Measurements from ENCODE around the gene SLC15A5. TPM values are rescaled to one million over a fixed set of nuclear protein-coding genes. Genes with fewer than 3 reads are reported as not detected.

Gene SLC15A5, protein sequence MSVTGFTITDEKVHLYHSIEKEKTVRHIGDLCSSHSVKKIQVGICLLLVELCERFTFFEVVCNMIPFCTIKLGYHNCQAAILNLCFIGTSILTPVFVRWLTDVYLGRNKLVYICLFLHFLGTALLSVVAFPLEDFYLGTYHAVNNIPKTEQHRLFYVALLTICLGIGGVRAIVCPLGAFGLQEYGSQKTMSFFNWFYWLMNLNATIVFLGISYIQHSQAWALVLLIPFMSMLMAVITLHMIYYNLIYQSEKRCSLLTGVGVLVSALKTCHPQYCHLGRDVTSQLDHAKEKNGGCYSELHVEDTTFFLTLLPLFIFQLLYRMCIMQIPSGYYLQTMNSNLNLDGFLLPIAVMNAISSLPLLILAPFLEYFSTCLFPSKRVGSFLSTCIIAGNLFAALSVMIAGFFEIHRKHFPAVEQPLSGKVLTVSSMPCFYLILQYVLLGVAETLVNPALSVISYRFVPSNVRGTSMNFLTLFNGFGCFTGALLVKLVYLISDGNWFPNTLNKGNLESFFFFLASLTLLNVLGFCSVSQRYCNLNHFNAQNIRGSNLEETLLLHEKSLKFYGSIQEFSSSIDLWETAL
- total RNA-seq (ENCODE audit: unreplicated experiment): not detected
- long read RNA-seq: 0 reads

DNA sequence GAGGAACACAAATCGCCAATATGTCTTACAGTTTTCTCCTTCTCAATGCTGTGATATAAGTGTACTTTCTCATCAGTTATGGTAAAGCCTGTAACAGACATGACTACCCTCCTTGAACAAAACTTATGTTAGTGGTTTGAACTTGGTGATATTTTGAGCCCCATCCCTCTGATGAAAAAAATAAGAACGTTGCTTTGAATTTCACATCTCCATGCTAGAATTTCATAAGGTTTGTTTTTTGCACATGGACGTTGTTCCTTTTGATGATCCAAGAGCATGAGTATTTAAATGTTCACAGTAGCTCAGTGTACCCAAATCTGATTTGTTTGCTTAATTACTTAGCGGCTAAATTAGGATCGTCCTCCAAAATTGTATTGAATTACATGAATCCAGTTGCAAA, at the start of gene SLC15A5:
TSS of gene SLC15A5 (minus strand) at position 101 of the 400 bp plus-strand sequence. CDS start at position 101, 0 bp downstream.
- no peak for DNase-seq
- H3K36me3 Mint-ChIP-seq (ENCODE audit: unreplicated experiment): no peaks in the 10 kb centered on the region
- no peak within 1 kb of the TSS for H3K4me3 Mint-ChIP-seq (ENCODE audit: unreplicated experiment)
- H3K4me1 Mint-ChIP-seq (ENCODE audit: low read depth, unreplicated experiment): no peaks in the 10 kb centered on the region
- no peak for TF ChIP-seq CTCF (IDR thresholded peaks at IDR 0.05; ENCODE audit: partially characterized antibody, unreplicated experiment)
- H3K27ac Mint-ChIP-seq (ENCODE audit: unreplicated experiment): no peak within 1 kb of the TSS
- no peaks in the 10 kb centered on the region for H3K27me3 Mint-ChIP-seq (ENCODE audit: unreplicated experiment)
- no peaks in the 10 kb centered on the region for H3K9me3 Mint-ChIP-seq (ENCODE audit: unreplicated experiment)

DNA sequence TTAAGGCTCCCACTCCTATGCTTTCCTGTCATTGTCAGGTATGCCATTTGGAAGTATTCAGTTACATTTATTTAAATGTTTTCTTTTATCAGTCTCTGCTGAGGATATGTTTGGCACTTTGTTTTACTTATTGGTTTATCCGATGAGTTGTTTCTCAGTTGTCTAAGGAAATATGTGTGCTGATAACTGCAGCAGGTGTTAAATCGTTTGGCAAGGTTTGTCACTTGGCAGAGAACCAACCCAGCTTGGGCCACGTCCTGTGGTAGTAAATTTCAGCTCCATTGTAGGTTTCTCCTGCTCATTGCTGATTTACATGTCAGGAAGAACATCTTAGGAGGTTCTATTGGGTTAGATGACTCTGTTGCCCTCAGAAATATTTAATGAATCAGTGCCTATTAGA, 47.9 kb upstream of the SLC15A5 start:
- H3K9me3 Mint-ChIP-seq (ENCODE audit: unreplicated experiment): no peaks in the 10 kb centered on the region
- H3K4me1 Mint-ChIP-seq (ENCODE audit: low read depth, unreplicated experiment): no peaks in the 10 kb centered on the region
- no peak for TF ChIP-seq CTCF (IDR thresholded peaks at IDR 0.05; ENCODE audit: partially characterized antibody, unreplicated experiment)
- H3K4me3 Mint-ChIP-seq (ENCODE audit: unreplicated experiment): no peak overlapping the region
- no peaks in the 10 kb centered on the region for H3K27me3 Mint-ChIP-seq (ENCODE audit: unreplicated experiment)
- no peaks in the 10 kb centered on the region for H3K36me3 Mint-ChIP-seq (ENCODE audit: unreplicated experiment)
- DNase-seq: no peak
- H3K27ac Mint-ChIP-seq (ENCODE audit: unreplicated experiment): no peak overlapping the region

- no peaks in the 10 kb centered on the region for H3K36me3 Mint-ChIP-seq (ENCODE audit: unreplicated experiment)
- no peak overlapping the region for H3K4me3 Mint-ChIP-seq (ENCODE audit: unreplicated experiment)
- no peak for TF ChIP-seq CTCF (IDR thresholded peaks at IDR 0.05; ENCODE audit: partially characterized antibody, unreplicated experiment)
- no peak overlapping the region for H3K27ac Mint-ChIP-seq (ENCODE audit: unreplicated experiment)
- no peaks in the 10 kb centered on the region for H3K27me3 Mint-ChIP-seq (ENCODE audit: unreplicated experiment)
- no peaks in the 10 kb centered on the region for H3K9me3 Mint-ChIP-seq (ENCODE audit: unreplicated experiment)
- no peak for DNase-seq
- H3K4me1 Mint-ChIP-seq (ENCODE audit: low read depth, unreplicated experiment): no peaks in the 10 kb centered on the region
These were observed 47.3 kb upstream of the SLC15A5 start for GRCh38 chr12:16324772-16325171.

GRCh38 chr12:16324272-16324671, 46.8 kb upstream of the SLC15A5 start:
- DNase-seq: no peak
- H3K4me1 Mint-ChIP-seq (ENCODE audit: low read depth, unreplicated experiment): no peaks in the 10 kb centered on the region
- no peaks in the 10 kb centered on the region for H3K9me3 Mint-ChIP-seq (ENCODE audit: unreplicated experiment)
- no peak overlapping the region for H3K27ac Mint-ChIP-seq (ENCODE audit: unreplicated experiment)
- no peaks in the 10 kb centered on the region for H3K36me3 Mint-ChIP-seq (ENCODE audit: unreplicated experiment)
- TF ChIP-seq CTCF (IDR thresholded peaks at IDR 0.05; ENCODE audit: partially characterized antibody, unreplicated experiment): no peak
- no peak overlapping the region for H3K4me3 Mint-ChIP-seq (ENCODE audit: unreplicated experiment)
- no peaks in the 10 kb centered on the region for H3K27me3 Mint-ChIP-seq (ENCODE audit: unreplicated experiment)

DNA sequence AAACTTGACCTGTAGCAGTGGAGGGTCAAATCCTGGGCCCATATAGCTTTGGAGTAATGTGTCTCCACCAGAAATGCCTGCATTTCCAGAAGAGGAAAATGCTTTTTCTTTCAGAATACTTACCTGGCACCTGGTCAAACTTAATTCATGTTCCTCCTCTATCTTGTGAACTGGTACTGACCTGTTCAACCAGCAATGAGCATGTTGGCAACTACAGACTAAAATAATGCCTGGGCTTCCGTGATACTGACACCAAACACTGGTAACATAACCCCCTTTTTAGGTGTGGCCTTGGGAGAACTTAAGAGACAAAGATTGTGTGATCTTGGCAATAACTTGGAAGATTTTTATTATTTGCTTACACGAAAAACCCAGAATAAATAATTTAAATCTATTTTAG, 46.2 kb upstream of the SLC15A5 start:
- Mint-ChIP-seq H3K9me3 (ENCODE audit: unreplicated experiment) (no peaks in the 10 kb centered on the region), H3K36me3 (ENCODE audit: unreplicated experiment) (no peaks in the 10 kb centered on the region), H3K27ac (ENCODE audit: unreplicated experiment) (no peak overlapping the region), H3K4me3 (ENCODE audit: unreplicated experiment) (no peak overlapping the region), H3K27me3 (ENCODE audit: unreplicated experiment) (no peaks in the 10 kb centered on the region), H3K4me1 (ENCODE audit: low read depth, unreplicated experiment) (no peaks in the 10 kb centered on the region)
- DNase-seq: no peak
- no peak for TF ChIP-seq CTCF (IDR thresholded peaks at IDR 0.05; ENCODE audit: partially characterized antibody, unreplicated experiment)

Measured in glutamatergic neuron (in vitro differentiated cells).